Tibial nerve (tissue), 4 donors: ENCODE results near the gene LYPD3.

Source experiments
- CTCF ChIP-seq, 5 experiments: fragments of 200-600 bp in 3 of 5; fragments of 450-650 bp in 2 of 5; sonication (generic) in 3 of 5; IDR thresholded peaks; one replicate each; pipeline ENCODE4 v1.5.1; 2016 to 2019; ENCODE audit warnings: antibody characterized with exemption in 5 of 5, mild to moderate bottlenecking in 3 of 5, moderate library complexity in 2 of 5
- EP300 ChIP-seq, 2 donors: sonication (generic); formaldehyde crosslinking; IDR thresholded peaks; one replicate each; pipeline ENCODE4 v1.6.1; 2017; ENCODE audit warnings: antibody characterized with exemption in 2 of 2, mild to moderate bottlenecking in 1 of 2
- POLR2A ChIP-seq, 2 donors: fragments of 450-650 bp; IDR thresholded peaks; one replicate each; pipeline ENCODE4 v1.6.1; 2017; ENCODE audit warnings: antibody characterized with exemption in 2 of 2, mild to moderate bottlenecking in 2 of 2, moderate library complexity in 2 of 2

GRCh38 chr19:43481701-43482100, 16.3 kb upstream of the LYPD3 start:
- no peak for TF ChIP-seq CTCF (IDR thresholded peaks at IDR 0.05)
- TF ChIP-seq POLR2A (IDR thresholded peaks at IDR 0.05): no peak
- no peak for TF ChIP-seq EP300 (IDR thresholded peaks at IDR 0.05)
